HFFc6 (cell line): ENCODE measurements around the gene CISD3. TPM values are rescaled to one million over a fixed set of nuclear protein-coding genes. Genes with fewer than 3 reads are reported as not detected.

ENCODE experiments used
- DNase-seq: peaks from one replicate; pipeline ENCODE4 v3.0.0-alpha.2; 2018
- H3K27ac Mint-ChIP-seq: 2 replicates; pipeline ENCODE4 v1.8.0; 2020; ENCODE audit warnings: mild to moderate bottlenecking, mixed read lengths
- H3K27me3 Mint-ChIP-seq: 2 replicates; pipeline ENCODE4 v1.8.0; 2021; ENCODE audit warnings: mild to moderate bottlenecking, moderate library complexity, mixed read lengths; ENCODE audit not compliant: insufficient read depth
- H3K36me3 Mint-ChIP-seq: 2 replicates; pipeline ENCODE4 v1.8.0; 2021; ENCODE audit warnings: low read depth, mixed read lengths
- H3K4me1 Mint-ChIP-seq: 2 replicates; pipeline ENCODE4 v1.8.0; 2020; ENCODE audit warnings: low read depth, mixed read lengths
- H3K4me3 Mint-ChIP-seq: 2 replicates; pipeline ENCODE4 v1.8.0; 2020; ENCODE audit warnings: mild to moderate bottlenecking, moderate library complexity, mixed read lengths
- H3K9me3 Mint-ChIP-seq: 2 replicates; pipeline ENCODE4 v1.8.0; 2020; ENCODE audit warnings: mild to moderate bottlenecking, mixed read lengths
- CTCF ChIP-seq: fragments of 200-600 bp; sonication (generic); IDR thresholded peaks from 2 replicates; pipeline ENCODE4 v1.5.0; 2021; ENCODE audit warnings: antibody characterized with exemption, mild to moderate bottlenecking
- total RNA-seq, 6 experiments: library from RNA; stranded (reverse); fragmentation: NEBNext Ultra II Directional; extraction: Animal tissue kit (Norgen Biotek cat#: 25700); gene quantifications; 2 replicates in 1 of 6; 3 replicates in 5 of 6; pipeline ENCODE4 v1.2.3, GENCODE V29; 2021

The CISD3 gene
- total RNA-seq, 6 experiments from 2014 or later, result 35.0 to 38.7 (median 36.6) TPM

GRCh38 chr17:38746004-38746848 is 16.1 kb downstream of the CISD3 start:
- H3K9me3 Mint-ChIP-seq, result no peaks in the 10 kb centered on the region

GRCh38 chr17:38746849-38747462 is 16.8 kb downstream of the CISD3 start:
- Mint-ChIP-seq H3K27ac (peak overlapping the region; percentile 44), H3K27me3 (peaks cover 3% of the 10 kb centered on the region), H3K36me3 (peaks cover 4% of the 10 kb centered on the region; the same call in 1 of the 2 replicates), H3K4me1 (peaks cover 69% of the 10 kb centered on the region), H3K9me3 (no peaks in the 10 kb centered on the region), H3K4me3 (peak overlapping the region; percentile 96)
- no peak for DNase-seq
- TF ChIP-seq CTCF, result no peak

More at GRCh38 chr17:38746004-38746848, 16.1 kb downstream of the CISD3 start:
- peak overlapping the region; percentile 96 for H3K4me3 Mint-ChIP-seq
- TF ChIP-seq CTCF, result no peak
- DNase-seq, result no peak
- H3K36me3 Mint-ChIP-seq, result peaks cover 4% of the 10 kb centered on the region; the same call in 1 of the 2 replicates
- H3K4me1 Mint-ChIP-seq, result peaks cover 70% of the 10 kb centered on the region
- H3K27me3 Mint-ChIP-seq, result no peaks in the 10 kb centered on the region; the same call in none of the 2 replicates
- peak overlapping the region; percentile 44 for H3K27ac Mint-ChIP-seq

GRCh38 chr17:38747463-38748148 is 17.5 kb downstream of the CISD3 start:
- no peak for DNase-seq
- peaks cover 62% of the 10 kb centered on the region for H3K4me1 Mint-ChIP-seq
- peak overlapping the region; percentile 96 for H3K4me3 Mint-ChIP-seq
- H3K9me3 Mint-ChIP-seq, result no peaks in the 10 kb centered on the region
- peak overlapping the region; percentile 65; the same call in 1 of the 2 replicates for H3K27ac Mint-ChIP-seq
- H3K36me3 Mint-ChIP-seq, result peaks cover 6% of the 10 kb centered on the region
- TF ChIP-seq CTCF, result peak; percentile 62
- H3K27me3 Mint-ChIP-seq, result peaks cover 5% of the 10 kb centered on the region

- H3K9me3 Mint-ChIP-seq, result no peaks in the 10 kb centered on the region
- peaks cover 5% of the 10 kb centered on the region for H3K27me3 Mint-ChIP-seq
- H3K27ac Mint-ChIP-seq, result peak within 1 kb of the TSS; percentile 65; the same call in 1 of the 2 replicates
- no peak for TF ChIP-seq CTCF
- peak within 1 kb of the TSS; percentile 96 for H3K4me3 Mint-ChIP-seq
- H3K36me3 Mint-ChIP-seq, result peaks cover 9% of the 10 kb centered on the region
- peaks cover 55% of the 10 kb centered on the region for H3K4me1 Mint-ChIP-seq
- DNase-seq, result peak; percentile 68
These were observed 18.2 kb downstream of the CISD3 start, which contains the start of gene PCGF2 for GRCh38 chr17:38748149-38748891. PCGF2 (minus strand) TSS chr17:38748336; CDS start chr17:38740402, 7,934 bp downstream.

- no peak for DNase-seq
- TF ChIP-seq CTCF, result no peak; the same call in 1 of the 2 replicates
- Mint-ChIP-seq H3K27ac (no peak overlapping the region), H3K36me3 (peaks cover 13% of the 10 kb centered on the region), H3K4me3 (peak overlapping the region; percentile 96), H3K4me1 (peaks cover 55% of the 10 kb centered on the region), H3K9me3 (no peaks in the 10 kb centered on the region), H3K27me3 (peaks cover 5% of the 10 kb centered on the region)
These were observed 18.7 kb downstream of the CISD3 start for GRCh38 chr17:38748892-38749222.
